Stimulated activated CD4-positive, alpha-beta T cell treated with anti-CD3 and anti-CD28 coated beads, Interleukin-15, amount 100 ng/mL, for 24 hours (primary cell): ENCODE measurements around the gene SNAP91.
"Not testable (repeated sequence)": the region's sequence is repeated elsewhere in the genome, so short reads cannot be mapped to it uniquely, and the experiment has no call there.

Experiments used
- DNase-seq: peaks from one replicate; pipeline ENCODE4 v3.0.0-alpha.2; 2020

SNAP91 gene

DNA sequence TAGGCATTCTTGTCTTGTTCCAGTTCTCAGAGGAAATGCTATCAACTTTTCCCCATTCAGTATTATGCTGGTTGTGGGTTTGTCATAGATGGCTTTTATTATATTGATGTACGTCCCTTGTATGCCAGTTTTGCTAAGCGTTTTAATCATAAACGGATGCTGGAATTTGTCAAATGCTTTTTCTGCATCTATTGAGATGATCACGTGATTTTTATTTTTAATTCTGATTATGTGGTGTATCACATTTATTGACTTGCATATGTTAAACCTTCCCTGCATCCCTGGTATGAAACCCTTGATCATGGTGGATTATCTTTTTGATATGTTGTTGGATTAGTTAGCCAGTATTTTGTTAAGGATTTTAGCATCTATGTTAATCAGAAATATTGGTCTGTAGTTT, 79.0 kb downstream of the SNAP91 start:
- DNase-seq, result not testable (repeated sequence)

- DNase-seq, result no peak
Observed at GRCh38 chr6:83615025-83615999, 93.6 kb downstream of the SNAP91 start.

GRCh38 chr6:83613378-83613777, 95.5 kb downstream of the SNAP91 start:
- DNase-seq, result no peak

DNA sequence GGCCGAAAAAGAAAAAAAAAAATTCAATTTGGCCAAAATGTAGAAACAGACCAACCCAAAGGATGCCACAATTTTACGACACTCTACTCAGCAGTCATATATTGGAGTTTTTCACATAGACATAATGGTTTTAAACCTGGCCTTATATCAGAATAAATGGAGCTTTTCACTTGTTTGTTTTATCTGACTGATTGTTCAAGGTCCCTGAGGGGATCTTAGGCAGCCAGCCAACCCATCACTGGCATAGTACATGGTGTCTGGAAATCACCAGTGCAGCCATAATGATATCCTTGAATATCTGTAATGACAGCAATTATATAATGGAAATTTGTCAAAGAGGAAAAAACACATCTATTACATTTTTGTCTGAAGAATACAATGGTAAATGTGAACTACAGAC, 99.7 kb downstream of the SNAP91 start:
- DNase-seq, result no peak

- DNase-seq, result no peak
Observed at GRCh38 chr6:83605517-83605916, 103.4 kb downstream of the SNAP91 start.

- DNase-seq, result no peak
Observed at GRCh38 chr6:83603551-83603950, 105.3 kb downstream of the SNAP91 start.

DNA sequence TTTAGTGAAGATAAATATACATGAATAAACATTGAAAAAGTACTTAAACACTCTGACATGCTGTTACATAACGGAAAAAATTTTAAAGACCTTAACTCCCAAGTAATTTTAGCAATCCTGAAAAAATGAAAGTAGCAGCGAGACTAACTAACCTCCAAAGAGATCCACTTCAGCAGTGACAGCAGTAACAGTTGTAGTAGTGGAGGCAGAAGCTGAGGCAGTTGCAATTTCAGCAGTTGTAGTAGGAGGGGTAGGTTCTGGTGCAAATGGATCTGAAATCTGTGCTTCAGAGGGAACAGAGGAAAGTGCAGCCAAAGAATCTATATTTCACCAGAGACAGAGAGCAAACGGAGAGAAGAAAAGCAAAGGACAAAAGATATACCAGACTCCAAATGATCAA, 107.8 kb downstream of the SNAP91 start:
- no peak for DNase-seq

DNA sequence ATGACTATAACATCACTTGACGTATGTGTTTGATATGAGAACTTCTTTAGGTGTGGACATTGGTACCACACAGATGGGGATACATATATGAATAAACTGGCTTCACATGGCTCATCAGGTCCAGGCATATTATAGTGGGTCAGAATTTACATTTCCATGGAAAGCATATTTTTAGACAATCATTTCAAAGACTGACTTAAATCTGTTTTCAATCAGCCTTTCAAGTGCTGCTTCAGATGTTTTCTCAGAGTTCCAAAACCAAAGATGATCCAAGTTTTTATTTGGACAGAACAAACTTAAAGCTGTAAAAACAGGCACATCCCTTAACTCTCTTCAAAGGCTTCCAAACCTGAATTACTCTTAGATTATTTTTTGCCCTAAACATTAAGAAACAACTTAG, 108.4 kb downstream of the SNAP91 start:
- no peak for DNase-seq

DNA sequence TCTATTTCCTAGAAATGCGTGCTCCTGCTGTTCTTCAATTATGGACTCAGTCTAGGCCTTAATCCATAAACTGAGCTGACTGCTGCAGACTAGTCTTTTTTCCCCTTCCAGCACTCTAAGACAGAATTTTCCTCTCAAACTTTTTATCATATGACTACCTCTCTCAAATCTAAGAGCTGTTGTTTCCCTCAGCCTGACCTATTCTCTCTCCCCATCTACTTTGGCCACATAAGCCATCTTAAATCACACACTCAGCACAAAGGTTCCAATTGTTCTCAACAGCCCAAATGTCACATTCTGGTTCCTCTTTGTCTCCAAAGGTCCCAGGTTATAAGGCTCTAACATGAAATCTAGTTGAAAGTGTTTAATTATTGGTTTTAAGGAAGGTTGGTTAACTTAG, 111.4 kb downstream of the SNAP91 start:
- no peak for DNase-seq

DNA sequence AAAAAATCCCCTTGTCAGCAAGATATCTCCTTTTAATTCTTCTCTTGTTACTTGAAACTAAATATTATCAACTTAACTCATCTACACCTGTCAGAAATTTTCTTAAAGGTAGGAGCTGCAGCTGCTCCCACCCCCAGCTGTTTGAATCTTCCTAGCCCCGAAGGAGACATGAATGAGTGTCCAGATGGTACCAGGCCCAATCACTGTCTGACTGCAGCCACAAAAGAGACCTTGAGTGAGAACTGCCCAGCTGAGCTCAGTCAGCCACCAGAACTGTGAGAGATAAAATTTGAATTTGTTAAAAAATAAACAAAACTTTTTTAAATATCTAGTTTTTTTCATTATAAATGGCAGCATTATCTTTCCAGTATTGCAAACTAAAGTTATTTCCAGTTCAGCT, 111.8 kb downstream of the SNAP91 start:
- no peak for DNase-seq

DNA sequence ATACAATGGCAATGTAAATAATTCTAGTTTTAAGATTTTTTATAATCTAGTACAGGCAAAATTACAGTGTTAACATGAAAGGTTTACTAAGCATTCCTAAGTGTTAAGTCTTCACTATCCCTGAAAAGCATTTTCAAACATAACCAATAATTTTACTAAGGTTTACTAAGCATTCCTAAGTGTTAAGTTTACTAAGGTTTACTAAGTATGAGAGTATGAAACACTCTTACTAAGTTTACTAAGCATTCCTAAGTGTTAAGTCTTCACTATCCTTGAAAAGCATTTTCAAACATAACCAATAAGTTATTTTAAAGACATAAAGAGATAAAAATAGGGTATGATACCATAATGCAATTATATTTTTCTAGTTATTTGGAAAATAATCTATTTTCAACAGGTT, 114.0 kb downstream of the SNAP91 start:
- DNase-seq, result no peak

- no peak for DNase-seq
Observed at GRCh38 chr6:83593395-83593785, 115.5 kb downstream of the SNAP91 start.

GRCh38 chr6:83592770-83593394, 116.0 kb downstream of the SNAP91 start:
- no peak for DNase-seq

DNA sequence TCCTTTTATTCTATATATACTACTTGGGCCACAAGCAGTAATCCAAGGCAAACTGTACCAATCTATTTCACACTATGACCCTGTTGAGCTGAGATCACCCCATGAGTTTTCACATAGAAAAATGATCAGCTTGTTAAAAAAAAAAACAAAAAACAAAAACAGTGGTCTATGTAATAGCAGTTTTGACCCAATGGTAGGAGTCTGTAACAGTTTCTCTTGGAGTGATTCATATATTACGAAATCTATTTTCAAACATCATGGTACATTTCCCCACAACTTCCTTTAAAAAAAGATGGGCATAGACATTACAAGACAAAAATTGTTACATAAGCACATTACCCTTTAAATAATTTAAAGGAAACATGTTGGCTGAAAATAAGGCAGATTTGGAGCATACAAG, 118.5 kb downstream of the SNAP91 start:
- DNase-seq, result no peak

GRCh38 chr6:83589076-83589475, 119.8 kb downstream of the SNAP91 start:
- DNase-seq, result no peak

- DNase-seq, result no peak
Observed at GRCh38 chr6:83578057-83578456, 130.8 kb downstream of the SNAP91 start.

DNA sequence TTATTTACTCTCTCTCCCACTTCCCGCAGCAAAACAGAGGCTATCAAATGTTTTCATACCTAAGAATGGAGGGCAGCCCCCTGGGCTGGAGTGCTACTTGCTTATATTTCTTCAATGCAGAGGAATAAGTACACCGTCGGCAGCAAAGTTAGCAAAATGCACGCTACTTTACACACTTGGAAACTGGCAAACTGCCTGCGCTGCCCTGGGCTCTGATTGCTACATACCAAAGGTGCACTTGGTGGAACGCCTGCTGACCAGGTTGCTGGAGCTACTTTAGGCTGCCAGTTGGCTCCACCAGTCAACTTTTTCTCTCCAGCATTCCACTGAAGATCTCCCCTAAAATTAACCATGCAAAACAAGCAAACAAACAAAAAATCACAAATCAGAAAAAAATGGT, 134.1 kb downstream of the SNAP91 start:
- DNase-seq, result no peak

- DNase-seq, result not testable (repeated sequence)
Observed at GRCh38 chr6:83571663-83572185, 137.2 kb downstream of the SNAP91 start.

DNA sequence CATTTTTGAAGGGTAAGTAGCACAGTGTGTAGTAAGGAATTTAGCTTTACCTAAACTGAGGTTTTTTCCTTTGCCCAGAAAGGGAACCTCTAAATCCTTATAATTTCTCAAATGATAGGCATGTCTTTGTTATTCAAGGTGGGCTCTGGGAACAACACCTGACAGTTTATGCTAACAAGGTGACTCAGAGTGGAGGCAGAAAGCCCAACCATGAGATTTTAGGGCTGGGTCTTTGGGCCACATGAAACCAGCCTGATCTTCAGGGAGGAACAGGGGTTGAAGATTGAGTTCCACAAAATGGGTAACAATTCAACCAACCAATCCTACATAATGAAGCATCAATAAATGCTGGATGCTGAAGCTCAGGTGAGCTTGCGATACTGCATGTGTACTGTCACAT, 149.9 kb downstream of the SNAP91 start:
- DNase-seq, result no peak

GRCh38 chr6:83556871-83557270, 152.0 kb downstream of the SNAP91 start:
- no peak for DNase-seq

DNA sequence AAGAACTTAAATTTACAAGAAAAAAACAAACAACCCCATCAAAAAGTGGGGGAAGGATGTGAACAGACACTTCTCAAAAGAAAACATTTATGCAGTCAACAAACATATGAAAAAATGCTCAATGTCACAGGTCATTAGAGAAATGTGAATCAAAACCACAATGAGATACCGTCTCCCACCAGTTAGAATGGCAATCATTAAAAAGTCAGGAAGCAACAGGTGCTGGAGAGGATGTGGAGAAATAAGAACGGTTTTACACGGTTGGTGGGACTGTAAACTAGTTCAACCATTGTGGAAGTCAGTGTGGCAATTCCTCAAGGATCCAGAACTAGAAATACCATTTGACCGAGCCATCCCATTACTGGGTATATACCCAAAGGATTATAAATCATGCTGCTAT, 157.2 kb downstream of the SNAP91 start:
- DNase-seq, result not testable (repeated sequence)

DNA sequence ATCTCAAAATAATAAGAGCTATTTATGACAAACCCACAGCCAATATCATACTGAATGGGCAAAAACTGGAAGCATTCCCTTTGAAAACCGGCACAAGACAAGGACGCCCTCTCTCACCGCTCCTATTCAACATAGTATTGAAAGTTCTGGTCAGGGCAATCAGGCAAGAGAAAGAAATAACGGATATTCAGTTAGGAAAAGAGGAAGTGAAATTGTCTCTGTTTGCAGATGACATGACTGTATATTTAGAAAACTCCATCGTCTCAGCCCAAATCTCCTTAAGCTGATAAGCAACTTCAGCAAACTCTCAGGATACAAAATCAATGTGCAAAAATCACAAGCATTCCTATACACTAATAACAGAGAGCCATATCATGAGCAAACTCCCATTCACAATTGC, 158.4 kb downstream of the SNAP91 start:
- DNase-seq, result not testable (repeated sequence)

- DNase-seq, result no peak
Observed at GRCh38 chr6:83546636-83547035, 162.3 kb downstream of the SNAP91 start.

GRCh38 chr6:83539678-83540077, 169.2 kb downstream of the SNAP91 start:
- DNase-seq, result no peak
